Tibial artery (tissue), 4 donors: ENCODE results near the gene POU1F1.
"Not testable (repeated sequence)": the region's sequence is repeated elsewhere in the genome, so short reads cannot be mapped to it uniquely, and the experiment has no call there.

ENCODE experiments used
- DNase-seq, 2 donors: peaks; one replicate each; pipeline ENCODE4 v3.0.0-alpha.2; 2019
- H3K27ac ChIP-seq, 2 donors: fragments of 200-600 bp; sonication (generic) in 1 of 2; 1 replicate in 1 of 2; 2 replicates in 1 of 2; pipeline ENCODE4 v1.5.1; 2018 to 2019; ENCODE audit warnings: mild to moderate bottlenecking in 1 of 2
- H3K27me3 ChIP-seq, 2 donors: fragments of 200-600 bp; sonication (generic) in 1 of 2; one replicate each; pipeline versions ENCODE4 v1.5.1 to v1.6.0; 2016 to 2019
- H3K36me3 ChIP-seq, 3 donors: fragments of 200-600 bp; sonication (generic) in 2 of 3; one replicate each; pipeline ENCODE4 v1.5.1; 2016 to 2019; ENCODE audit warnings: mild to moderate bottlenecking in 2 of 3
- H3K4me1 ChIP-seq, 4 donors: fragments of 200-600 bp; sonication (generic) in 2 of 4; 1 replicate in 3 of 4; 2 replicates in 1 of 4; pipeline ENCODE4 v1.5.1; 2016 to 2019
- H3K4me3 ChIP-seq, 2 donors: fragments of 200-600 bp; sonication (generic) in 1 of 2; 1 replicate in 1 of 2; 2 replicates in 1 of 2; pipeline ENCODE4 v1.5.1; 2018 to 2019; ENCODE audit warnings: mild to moderate bottlenecking in 2 of 2
- H3K9me3 ChIP-seq, 3 donors: fragments of 200-600 bp; sonication (generic) in 1 of 3; one replicate each; pipeline ENCODE4 v1.5.1; 2016 to 2019
- CTCF ChIP-seq, 2 experiments: fragments of 200-600 bp in 1 of 2; fragments of 450-650 bp in 1 of 2; IDR thresholded peaks; one replicate each; pipeline ENCODE4 v1.5.1; 2017 to 2019; ENCODE audit warnings: antibody characterized with exemption in 2 of 2, mild to moderate bottlenecking in 1 of 2, moderate library complexity in 1 of 2
- intact Hi-C: fragments of 100-400 bp; cut with DNase I; formaldehyde crosslinking; loops from one replicate; pipeline ENCODE4 v1.15.0; 2023; ENCODE audit warnings: low total_unique reads

Gene POU1F1

GRCh38 chr3:87250009-87250408, 26.4 kb downstream of the POU1F1 start:
- no peak for DNase-seq

DNA sequence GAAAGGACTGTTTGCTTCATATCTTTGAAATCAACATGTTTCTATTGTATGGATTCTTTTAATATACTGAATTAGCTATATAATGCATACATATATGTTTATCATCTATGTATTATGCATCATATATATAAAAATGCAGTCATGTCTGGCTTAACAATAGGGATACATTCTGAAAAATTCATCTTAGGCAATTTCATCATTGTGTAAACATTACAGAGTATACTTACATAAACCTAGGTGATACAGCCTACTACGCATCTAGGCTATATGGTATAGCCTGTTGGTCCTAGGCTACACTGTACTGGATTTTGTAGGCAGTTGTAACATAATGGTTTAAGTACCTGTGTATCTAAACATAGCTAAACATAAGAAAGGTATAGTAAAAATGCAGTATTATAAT, 27.6 kb downstream of the POU1F1 start:
- no peak for TF ChIP-seq CTCF (IDR thresholded peaks at IDR 0.05)
- Histone ChIP-seq H3K4me1 (peaks cover 0 to 11% (median 2%) of the 10 kb centered on the region in 4 donors), H3K36me3 (peaks cover 23 to 52% (median 41%) of the 10 kb centered on the region in 3 donors), H3K27ac (no peak overlapping the region), H3K27me3 (no peaks in the 10 kb centered on the region), H3K4me3 (no peak overlapping the region), H3K9me3 (no peaks in the 10 kb centered on the region)
- no peak for DNase-seq
- intact Hi-C loops: no loop called here

More at GRCh38 chr3:87250009-87250408, 26.4 kb downstream of the POU1F1 start:
- H3K27me3 ChIP-seq: no peaks in the 10 kb centered on the region
- H3K4me3 ChIP-seq: no peak overlapping the region
- TF ChIP-seq CTCF (IDR thresholded peaks at IDR 0.05): no peak
- H3K4me1 ChIP-seq: peaks cover 0 to 11% (median 2%) of the 10 kb centered on the region in 4 donors
- no peaks in the 10 kb centered on the region for H3K9me3 ChIP-seq
- no peak overlapping the region for H3K27ac ChIP-seq
- intact Hi-C loops: no loop called here
- H3K36me3 ChIP-seq: peaks cover 33 to 60% (median 53%) of the 10 kb centered on the region in 3 donors

- H3K27me3 ChIP-seq, DNase-seq, H3K4me3 ChIP-seq, H3K9me3 ChIP-seq, intact Hi-C loops, H3K27ac ChIP-seq: not testable (repeated sequence)
- peaks cover 23 to 46% (median 35%) of the 10 kb centered on the region in 3 donors for H3K36me3 ChIP-seq
- H3K4me1 ChIP-seq: peaks cover 0 to 11% (median 2%) of the 10 kb centered on the region in 4 donors
These were observed 28.2 kb downstream of the POU1F1 start for GRCh38 chr3:87248231-87248630.

DNA sequence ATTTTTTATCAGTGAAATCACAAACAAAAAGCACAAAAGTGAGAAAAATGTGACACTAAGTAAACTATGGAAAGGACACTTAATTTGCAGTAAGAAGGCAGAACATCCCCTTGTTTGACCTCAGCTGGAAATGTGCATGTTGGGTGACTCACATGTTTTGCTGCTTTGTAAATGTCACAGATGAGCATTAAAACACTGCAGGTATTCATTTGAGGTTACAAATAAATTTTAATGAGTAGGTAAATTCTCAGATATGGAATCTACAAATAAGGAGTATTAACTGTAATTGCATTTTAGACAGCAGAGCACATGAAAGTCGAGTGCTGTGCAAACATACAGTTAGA, 29.0 kb downstream of the POU1F1 start:
- Histone ChIP-seq H3K27ac (no peak overlapping the region), H3K27me3 (no peaks in the 10 kb centered on the region), H3K36me3 (peaks cover 23 to 43% (median 32%) of the 10 kb centered on the region in 3 donors), H3K9me3 (no peaks in the 10 kb centered on the region), H3K4me1 (peaks cover 0 to 11% (median 2%) of the 10 kb centered on the region in 4 donors), H3K4me3 (no peak overlapping the region)
- DNase-seq: no peak
- intact Hi-C loops: no loop called here
- no peak for TF ChIP-seq CTCF (IDR thresholded peaks at IDR 0.05)

GRCh38 chr3:87246662-87247429, 29.5 kb downstream of the POU1F1 start:
- peaks cover 0 to 11% (median 2%) of the 10 kb centered on the region in 4 donors for H3K4me1 ChIP-seq
- no peak overlapping the region for H3K27ac ChIP-seq
- H3K9me3 ChIP-seq: no peaks in the 10 kb centered on the region
- no peak overlapping the region for H3K4me3 ChIP-seq
- TF ChIP-seq CTCF (IDR thresholded peaks at IDR 0.05): no peak
- no peaks in the 10 kb centered on the region for H3K27me3 ChIP-seq
- H3K36me3 ChIP-seq: peaks cover 23 to 39% (median 32%) of the 10 kb centered on the region in 3 donors
- no peak for DNase-seq
- intact Hi-C loops: no loop called here

DNA sequence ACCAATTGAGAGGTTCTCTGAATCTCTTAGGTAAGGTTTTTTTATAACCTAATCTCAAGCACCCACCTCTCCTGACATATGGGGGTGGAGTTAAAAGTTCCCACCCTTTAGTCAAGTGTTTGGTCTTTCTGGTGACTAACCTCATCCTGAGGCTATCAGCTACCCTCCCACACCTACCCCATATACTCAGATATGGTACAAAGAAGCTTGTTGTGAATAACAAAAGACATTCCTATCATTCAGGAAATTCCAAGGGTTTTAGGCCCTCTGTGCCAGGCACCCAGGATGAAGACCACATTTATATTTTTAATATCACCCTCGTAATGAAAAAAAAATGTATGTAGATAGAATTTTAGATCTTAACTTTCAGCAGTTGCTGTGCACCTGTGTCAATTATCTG, 40.3 kb downstream of the POU1F1 start:
- Histone ChIP-seq H3K36me3 (peaks cover 0 to 2% (median 0%) of the 10 kb centered on the region in 3 donors), H3K4me1 (peaks cover 0 to 33% (median 5%) of the 10 kb centered on the region in 4 donors), H3K27ac (no peak overlapping the region), H3K27me3 (no peaks in the 10 kb centered on the region), H3K4me3 (no peak overlapping the region), H3K9me3 (no peaks in the 10 kb centered on the region)
- no peak for TF ChIP-seq CTCF (IDR thresholded peaks at IDR 0.05)
- intact Hi-C loops: no loop called here
- no peak for DNase-seq
